ENCODE measurements around the gene CHCHD4. TPM values are rescaled to one million over a fixed set of nuclear protein-coding genes. Genes with fewer than 3 reads are reported as not detected.

CHCHD4 gene
- total RNA-seq (2021) (30.3 and 33.5 TPM in 2 replicates), Bru-seq, nascent RNA (percentile 72 among the genes with signal in this experiment), BruChase-seq, experiment 1, labeled RNA remaining after a 2-hour chase (percentile 63 among the genes with signal in this experiment), BruChase-seq, experiment 2, labeled RNA remaining after a 6-hour chase (percentile 68 among the genes with signal in this experiment)
- long read RNA-seq, transcript CHCHD4-201 (4 exons, 1,603 nt) = minor isoform, 8 of 74 reads
- long read RNA-seq, transcript CHCHD4-202 (3 exons, 1,405 nt) = major isoform, 60 of 74 reads
- long read RNA-seq, partial matches to known transcripts = 0 of 74 reads
- long read RNA-seq, other reads (novel, unspliced or antisense) = 6 of 74 reads

DNA sequence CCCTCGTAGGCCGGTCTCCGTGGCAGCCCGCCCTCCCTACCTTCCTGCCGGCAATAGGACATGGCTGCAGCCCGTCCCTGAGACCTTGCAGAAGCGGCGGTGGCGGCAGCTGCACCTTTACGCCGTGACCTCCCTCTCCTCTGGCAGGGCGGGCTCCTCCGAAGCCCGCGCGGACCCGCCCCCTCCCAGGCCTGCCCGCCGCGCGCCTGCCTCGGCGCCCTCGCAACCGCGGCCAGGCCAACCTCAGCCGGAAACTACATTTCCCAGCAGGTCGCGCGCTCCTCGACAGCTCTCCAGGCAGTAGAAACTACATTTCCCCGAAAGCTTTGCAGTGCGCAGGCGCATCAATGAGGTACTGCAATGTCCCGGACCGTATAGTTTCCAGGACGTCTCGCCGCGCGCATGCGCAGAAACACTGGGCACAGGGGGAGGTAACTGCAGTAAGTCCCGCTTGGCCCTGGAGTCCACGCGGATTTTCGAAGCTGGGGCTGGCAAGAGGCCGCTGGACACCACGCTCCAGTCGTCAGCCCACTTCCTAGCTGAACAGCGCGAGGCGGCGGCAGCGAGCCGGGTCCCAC is at the start of gene CHCHD4, which contains the start of gene TMEM43:
TSS of gene CHCHD4 (minus strand) at position 256 of the 578 bp plus-strand sequence. CDS start at position 62, 194 bp downstream.
TSS of gene TMEM43 (plus strand) at position 438 of the 578 bp plus-strand sequence. CDS start 142 bp downstream, outside the sequence.
- peak within 1 kb of the TSS; percentile 90 for H3K4me3 ChIP-seq (ENCODE audit: low read depth, low read length, poor library complexity, severe bottlenecking)
- peak; percentile 99 for DNase-seq (ENCODE audit: low spot score)
- peak within 1 kb of the TSS; percentile 83 for H3K27ac ChIP-seq (ENCODE audit: low read depth, low read length, poor library complexity, severe bottlenecking)
- ChIA-PET CTCF (interaction anchor here (1.4 to 3.0 kb wide), 2 partner anchors 21 to 228 kb away, joined by 4 to 18 read pairs; no protein-coding TSS in a partner anchor), POLR2A (ENCODE audit: low non-redundant PET) (interaction anchor here (0.8 to 0.9 kb wide), 2 partner anchors 11 to 46 kb away, joined by 3 to 4 read pairs; no protein-coding TSS in a partner anchor)
- H3K4me1 ChIP-seq (ENCODE audit: insufficient read depth, low read length, poor library complexity, severe bottlenecking) = peaks cover 19% of the 10 kb centered on the region
- BruUV-seq (replicated peaks) = no TSS peak
- intact Hi-C loops (cut with micrococcal nuclease; ENCODE audit: unreplicated experiment) = loop anchor here (5.0 kb wide), 1 partner anchor 53 kb away; the partner anchor contains the start of genes LSM3 and XPC
- TF ChIP-seq, protein P1, sequence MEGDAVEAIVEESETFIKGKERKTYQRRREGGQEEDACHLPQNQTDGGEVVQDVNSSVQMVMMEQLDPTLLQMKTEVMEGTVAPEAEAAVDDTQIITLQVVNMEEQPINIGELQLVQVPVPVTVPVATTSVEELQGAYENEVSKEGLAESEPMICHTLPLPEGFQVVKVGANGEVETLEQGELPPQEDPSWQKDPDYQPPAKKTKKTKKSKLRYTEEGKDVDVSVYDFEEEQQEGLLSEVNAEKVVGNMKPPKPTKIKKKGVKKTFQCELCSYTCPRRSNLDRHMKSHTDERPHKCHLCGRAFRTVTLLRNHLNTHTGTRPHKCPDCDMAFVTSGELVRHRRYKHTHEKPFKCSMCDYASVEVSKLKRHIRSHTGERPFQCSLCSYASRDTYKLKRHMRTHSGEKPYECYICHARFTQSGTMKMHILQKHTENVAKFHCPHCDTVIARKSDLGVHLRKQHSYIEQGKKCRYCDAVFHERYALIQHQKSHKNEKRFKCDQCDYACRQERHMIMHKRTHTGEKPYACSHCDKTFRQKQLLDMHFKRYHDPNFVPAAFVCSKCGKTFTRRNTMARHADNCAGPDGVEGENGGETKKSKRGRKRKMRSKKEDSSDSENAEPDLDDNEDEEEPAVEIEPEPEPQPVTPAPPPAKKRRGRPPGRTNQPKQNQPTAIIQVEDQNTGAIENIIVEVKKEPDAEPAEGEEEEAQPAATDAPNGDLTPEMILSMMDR (conservative IDR thresholded peaks at IDR 0.05; ENCODE audit: low read depth, low read length) = no peak
- no peak for TF ChIP-seq EZH2 (IDR thresholded peaks at IDR 0.05; ENCODE audit: borderline replicate concordance, low read depth, low read length, poor library complexity, severe bottlenecking)
- no peaks in the 10 kb centered on the region for H3K9me3 ChIP-seq (ENCODE audit: low read depth, low read length, poor library complexity, severe bottlenecking)
- peaks cover 24% of the 10 kb centered on the region for H3K36me3 ChIP-seq (ENCODE audit: insufficient read depth, low read length, poor library complexity, severe bottlenecking)
- no peaks in the 10 kb centered on the region for H3K27me3 ChIP-seq (replicated peaks; ENCODE audit: insufficient read depth, low read depth, low read length, poor library complexity)

DNA sequence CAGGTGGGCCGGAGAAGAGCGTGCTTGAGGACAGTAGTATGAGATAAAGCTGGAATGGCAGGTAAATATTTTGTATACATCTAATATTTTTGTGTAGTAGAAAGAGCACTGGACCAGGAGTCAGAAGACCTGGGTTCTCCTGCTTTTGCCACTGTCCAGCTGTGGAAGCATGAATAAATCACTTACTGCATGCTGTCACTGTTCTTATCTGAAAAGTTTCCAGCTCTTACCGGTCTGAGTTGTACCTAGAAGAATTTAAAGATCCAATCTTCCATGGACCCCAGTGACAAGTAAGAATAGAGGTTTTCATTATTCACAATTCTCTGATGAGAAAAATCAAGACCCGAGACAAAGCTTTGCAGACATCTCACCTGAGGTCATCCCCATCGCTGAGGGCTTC is 47.8 kb upstream of the CHCHD4 start:
- Histone ChIP-seq H3K4me3 (ENCODE audit: low read depth, low read length, poor library complexity, severe bottlenecking) (no peak overlapping the region), H3K9me3 (ENCODE audit: low read depth, low read length, poor library complexity, severe bottlenecking) (no peaks in the 10 kb centered on the region), H3K27me3 (replicated peaks; ENCODE audit: insufficient read depth, low read depth, low read length, poor library complexity) (no peaks in the 10 kb centered on the region), H3K36me3 (ENCODE audit: insufficient read depth, low read length, poor library complexity, severe bottlenecking) (peaks cover 52% of the 10 kb centered on the region), H3K4me1 (ENCODE audit: insufficient read depth, low read length, poor library complexity, severe bottlenecking) (peaks cover 31% of the 10 kb centered on the region), H3K27ac (ENCODE audit: low read depth, low read length, poor library complexity, severe bottlenecking) (peak overlapping the region; percentile 84)
- intact Hi-C loops (cut with micrococcal nuclease; ENCODE audit: unreplicated experiment) = loop anchor here (10.0 kb wide), 1 partner anchor 772 kb away; the partner anchor contains the start of gene NR2C2
- no peak for TF ChIP-seq EZH2 (IDR thresholded peaks at IDR 0.05; ENCODE audit: borderline replicate concordance, low read depth, low read length, poor library complexity, severe bottlenecking)
- TF ChIP-seq, protein P1 (conservative IDR thresholded peaks at IDR 0.05; ENCODE audit: low read depth, low read length) = no peak
- ChIA-PET CTCF (no interaction called here), POLR2A (ENCODE audit: low non-redundant PET) (no interaction called here)
- no peak for DNase-seq (ENCODE audit: low spot score)
- no TSS peak for BruUV-seq (replicated peaks)

DNA sequence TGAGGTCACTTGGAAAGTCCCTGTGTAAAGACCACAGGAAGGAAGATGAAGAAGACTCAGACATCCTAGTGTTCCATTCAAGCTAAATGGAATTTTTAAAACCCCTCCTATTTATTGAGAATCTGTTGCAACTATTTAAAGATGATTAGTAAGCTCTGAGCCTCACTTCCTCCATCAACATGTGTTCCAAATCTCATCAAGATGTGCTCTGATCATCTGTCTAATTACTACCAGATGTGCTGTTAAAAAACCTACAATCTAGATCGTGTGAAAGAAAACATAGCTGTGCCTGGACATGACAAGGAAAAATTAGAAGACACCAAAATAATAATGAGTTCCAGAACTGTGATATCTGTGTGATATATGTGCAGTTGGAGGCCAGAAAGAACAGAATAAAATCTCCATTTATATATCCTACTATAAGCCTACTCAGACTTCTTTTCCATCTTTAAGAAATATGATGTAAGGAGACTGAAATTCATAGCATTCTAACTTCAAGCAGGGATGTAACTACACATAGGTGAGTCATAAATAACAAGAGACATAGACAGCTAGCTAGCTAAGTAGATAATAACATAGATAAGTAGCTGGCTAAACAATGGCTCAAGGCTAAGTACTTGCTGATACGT is 46.0 kb upstream of the CHCHD4 start:
- peaks cover 24% of the 10 kb centered on the region for H3K4me1 ChIP-seq (ENCODE audit: insufficient read depth, low read length, poor library complexity, severe bottlenecking)
- no peaks in the 10 kb centered on the region for H3K27me3 ChIP-seq (replicated peaks; ENCODE audit: insufficient read depth, low read depth, low read length, poor library complexity)
- BruUV-seq (replicated peaks) = no TSS peak
- H3K4me3 ChIP-seq (ENCODE audit: low read depth, low read length, poor library complexity, severe bottlenecking) = no peak overlapping the region
- ChIA-PET CTCF (interaction anchor here (0.6 kb wide), 1 partner anchor 274 kb away, joined by 3 read pairs; no protein-coding TSS in a partner anchor), POLR2A (ENCODE audit: low non-redundant PET) (interaction anchor here (0.6 to 0.7 kb wide), 2 partner anchors 46 to 59 kb away, joined by 3 to 4 read pairs; partner anchors contain the start of genes CHCHD4 and TMEM43)
- intact Hi-C loops (cut with micrococcal nuclease; ENCODE audit: unreplicated experiment) = loop anchor here (10.0 kb wide), 1 partner anchor 774 kb away; the partner anchor contains the start of gene NR2C2
- no peak for TF ChIP-seq EZH2 (IDR thresholded peaks at IDR 0.05; ENCODE audit: borderline replicate concordance, low read depth, low read length, poor library complexity, severe bottlenecking)
- TF ChIP-seq, protein P1 (conservative IDR thresholded peaks at IDR 0.05; ENCODE audit: low read depth, low read length) = no peak
- no peaks in the 10 kb centered on the region for H3K9me3 ChIP-seq (ENCODE audit: low read depth, low read length, poor library complexity, severe bottlenecking)
- peak overlapping the region; percentile 84 for H3K27ac ChIP-seq (ENCODE audit: low read depth, low read length, poor library complexity, severe bottlenecking)
- peak; percentile 62 for DNase-seq (ENCODE audit: low spot score)
- peaks cover 60% of the 10 kb centered on the region for H3K36me3 ChIP-seq (ENCODE audit: insufficient read depth, low read length, poor library complexity, severe bottlenecking)
